Fibroblast of the conjunctiva (primary cell): ENCODE results near the gene APPL2.
A peak's percentile ranks its signal among the peaks of the same experiment; 100 is the strongest.

Experiments used
- DNase-seq: peaks from one replicate; pipeline ENCODE4 v3.0.0-alpha.2; 2010; ENCODE audit warnings: low read depth

APPL2 gene

GRCh38 chr12:105222726-105223351 is 13.1 kb downstream of the APPL2 start:
- DNase-seq = no peak

DNA sequence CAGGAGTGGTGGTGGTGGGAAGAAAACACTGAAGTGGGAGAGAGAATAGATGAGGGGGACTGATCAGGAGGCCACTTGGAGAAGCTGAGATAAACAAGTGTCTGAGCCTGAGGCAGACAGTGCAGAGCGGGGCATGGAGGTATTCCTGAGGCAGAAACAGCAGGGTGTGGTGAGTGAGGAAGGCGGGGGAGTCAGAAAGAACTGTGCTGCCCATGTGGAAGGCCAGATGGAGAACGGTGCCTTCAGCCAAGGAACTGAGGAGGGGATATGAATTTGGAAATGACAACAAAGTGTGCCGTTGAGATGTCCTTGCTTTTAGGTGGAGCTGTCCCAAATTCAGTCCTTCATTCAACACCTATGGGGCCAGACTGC is 13.7 kb downstream of the APPL2 start:
- DNase-seq = no peak

GRCh38 chr12:105221583-105222283 is 14.2 kb downstream of the APPL2 start:
- DNase-seq = no peak

DNA sequence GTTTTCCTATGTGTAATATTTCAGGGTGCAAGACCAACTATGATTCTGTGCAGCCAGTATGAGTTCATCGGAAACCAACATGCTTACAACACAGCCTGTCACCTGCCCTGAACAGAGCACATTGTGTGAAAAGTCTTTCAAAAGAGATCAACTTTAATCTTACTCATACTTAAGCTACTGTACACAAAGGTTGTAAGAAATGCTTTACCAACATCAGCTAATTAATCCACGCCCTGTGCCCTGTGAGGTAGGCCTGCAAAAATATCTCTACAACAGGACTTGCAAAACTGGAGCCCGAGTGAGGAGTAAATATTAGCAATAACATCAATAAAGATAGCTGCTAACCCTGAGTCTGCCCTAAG is 15.1 kb downstream of the APPL2 start:
- no peak for DNase-seq

- DNase-seq = no peak
Measured at GRCh38 chr12:105220150-105220928, 15.6 kb downstream of the APPL2 start.

GRCh38 chr12:105219261-105220028 is 16.5 kb downstream of the APPL2 start:
- no peak for DNase-seq

DNA sequence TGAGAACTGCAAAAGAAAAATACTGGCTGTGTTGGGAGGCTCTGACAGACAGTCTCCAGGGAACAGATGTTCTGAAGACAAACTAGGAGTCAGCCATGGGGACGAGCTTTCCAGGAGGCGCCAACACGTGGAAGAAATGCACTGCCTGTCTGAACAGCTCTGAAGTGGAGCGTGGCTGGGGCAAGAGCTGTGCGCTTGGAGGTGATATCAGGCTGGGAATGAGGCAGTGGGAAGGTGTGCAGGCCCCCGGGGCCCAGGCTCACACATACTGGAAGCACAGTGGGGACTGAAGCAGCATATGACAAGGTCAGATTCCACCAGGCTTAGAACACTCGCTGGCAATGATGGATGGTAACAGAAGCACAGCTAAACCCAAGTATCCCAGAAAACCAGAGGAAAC is 17.5 kb downstream of the APPL2 start:
- no peak for DNase-seq

- DNase-seq = no peak
Measured at GRCh38 chr12:105214670-105215375, 21.2 kb downstream of the APPL2 start.

DNA sequence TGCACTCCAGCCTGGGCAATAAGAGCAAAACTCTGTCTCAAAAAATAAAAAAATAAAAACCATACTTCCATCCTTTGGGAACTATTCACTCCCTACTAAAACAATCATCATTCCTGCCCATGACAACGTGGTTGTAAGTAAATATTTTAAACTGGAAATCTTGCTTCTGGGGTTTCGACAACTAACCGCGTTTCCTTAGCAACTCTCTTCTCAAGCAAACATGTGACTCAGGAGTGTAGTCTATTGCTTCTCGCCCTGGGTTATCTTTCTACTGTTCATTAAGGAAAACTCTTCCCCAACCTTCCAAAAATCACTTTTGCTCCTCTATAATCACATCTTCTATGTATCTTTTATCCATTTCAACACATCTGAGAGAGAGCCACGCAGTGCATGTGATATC is 21.8 kb downstream of the APPL2 start:
- DNase-seq = no peak

- no peak for DNase-seq
Measured at GRCh38 chr12:105212438-105212837, 23.5 kb downstream of the APPL2 start.

DNA sequence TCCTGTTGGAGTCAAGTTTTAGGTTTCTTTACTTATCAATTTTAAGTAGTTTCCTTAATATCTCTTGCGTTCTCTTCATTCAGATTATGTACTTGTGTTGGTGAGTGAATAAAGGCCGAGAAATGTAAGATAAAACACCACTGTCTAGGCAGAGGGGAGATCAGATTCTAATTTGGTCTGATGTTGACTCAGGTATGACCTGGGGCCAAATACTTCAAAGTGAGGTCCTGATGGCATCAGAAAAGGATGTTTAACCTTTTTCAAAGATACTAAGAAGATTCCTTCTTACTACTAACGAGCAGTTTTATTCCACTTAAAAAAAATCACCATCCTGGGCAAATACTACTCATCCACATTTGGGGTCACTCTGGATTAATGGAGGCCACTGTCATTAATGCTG is 26.9 kb downstream of the APPL2 start:
- DNase-seq = no peak

DNA sequence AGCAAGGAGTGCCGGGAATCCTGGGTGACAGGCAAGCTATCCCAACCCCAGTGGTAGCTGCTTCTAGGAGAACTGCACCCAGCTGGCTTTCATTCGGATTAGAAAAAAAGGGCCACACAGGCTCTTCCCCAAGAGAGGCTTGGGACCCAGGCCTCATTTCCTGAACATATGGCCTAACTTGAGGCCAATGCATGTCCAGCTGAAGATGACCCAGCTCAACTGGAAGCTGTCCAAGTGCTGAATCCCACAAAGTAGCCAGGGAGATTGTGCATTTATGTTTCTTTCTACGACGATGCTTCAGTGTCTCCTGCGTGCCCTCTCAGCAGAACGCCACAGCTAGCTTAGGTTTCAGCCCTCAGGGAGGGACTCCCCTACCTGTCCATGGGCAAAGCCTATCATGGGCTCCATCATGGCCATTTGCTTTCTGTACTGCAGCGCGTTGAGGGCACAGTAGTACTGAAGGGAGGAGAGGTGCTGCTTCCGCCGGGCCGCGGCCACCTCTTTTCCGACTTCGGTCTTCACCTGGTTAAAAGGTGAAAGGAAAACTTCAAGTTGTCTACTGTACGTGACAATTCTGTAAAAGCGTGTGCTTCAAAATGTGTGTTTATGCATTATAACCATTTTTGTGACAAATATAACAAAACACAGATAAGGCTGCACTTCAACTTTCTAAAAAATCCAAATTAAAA is 29.1 kb downstream of the APPL2 start:
- DNase-seq = no peak

DNA sequence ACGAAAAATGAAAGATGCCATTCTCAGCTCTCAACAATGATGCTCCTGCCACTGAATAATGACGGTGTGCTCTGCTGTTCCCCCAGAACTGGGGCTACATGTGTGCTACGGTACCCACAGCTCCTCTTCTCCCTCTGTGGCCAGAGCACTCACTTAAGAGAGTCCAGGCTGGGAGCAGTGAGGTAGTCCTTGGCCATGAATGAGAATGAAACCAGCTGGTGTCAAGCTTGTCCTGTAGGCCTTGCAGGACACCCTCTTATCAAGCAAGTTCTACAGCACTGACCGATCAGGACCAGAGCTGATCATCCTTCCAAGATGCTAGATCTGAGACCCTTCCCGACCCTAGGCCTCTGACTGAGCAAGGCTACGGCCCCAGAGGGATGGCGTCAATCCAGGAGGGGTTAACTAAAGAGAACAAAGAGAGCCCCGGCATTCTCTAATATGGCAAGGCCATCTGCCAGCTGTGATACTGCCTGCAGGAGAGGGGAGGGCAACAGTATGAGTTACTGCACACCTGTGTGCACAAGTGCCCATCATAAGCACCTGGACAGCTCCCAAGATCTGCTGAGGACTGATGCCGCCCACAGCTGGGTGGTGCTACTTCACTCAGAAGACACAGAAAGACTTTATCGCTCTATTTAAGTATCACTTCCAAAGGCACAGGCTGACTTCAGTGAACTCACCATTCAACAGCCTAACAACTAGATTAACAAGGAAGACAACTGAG is 30.5 kb downstream of the APPL2 start:
- no peak for DNase-seq

DNA sequence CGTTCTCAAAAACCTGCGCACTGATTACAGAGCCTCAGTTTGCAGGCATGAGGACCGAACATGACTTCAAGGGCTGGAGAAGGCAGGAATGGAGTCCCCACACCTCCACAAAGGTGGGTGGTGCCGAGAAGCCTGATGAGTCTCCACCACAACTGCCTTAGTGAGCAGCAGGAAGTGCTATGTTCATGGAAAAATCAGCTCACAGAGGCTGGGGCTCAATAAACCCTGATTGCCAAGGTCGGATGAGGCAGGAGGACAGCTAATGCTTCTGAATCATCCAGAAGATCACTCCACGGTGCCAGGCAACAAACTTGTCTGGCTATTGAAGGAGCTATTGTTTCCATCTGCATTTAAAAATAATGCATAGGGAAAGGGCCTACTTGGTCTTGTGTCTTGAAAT is 31.1 kb downstream of the APPL2 start:
- DNase-seq = peak; percentile 52

DNA sequence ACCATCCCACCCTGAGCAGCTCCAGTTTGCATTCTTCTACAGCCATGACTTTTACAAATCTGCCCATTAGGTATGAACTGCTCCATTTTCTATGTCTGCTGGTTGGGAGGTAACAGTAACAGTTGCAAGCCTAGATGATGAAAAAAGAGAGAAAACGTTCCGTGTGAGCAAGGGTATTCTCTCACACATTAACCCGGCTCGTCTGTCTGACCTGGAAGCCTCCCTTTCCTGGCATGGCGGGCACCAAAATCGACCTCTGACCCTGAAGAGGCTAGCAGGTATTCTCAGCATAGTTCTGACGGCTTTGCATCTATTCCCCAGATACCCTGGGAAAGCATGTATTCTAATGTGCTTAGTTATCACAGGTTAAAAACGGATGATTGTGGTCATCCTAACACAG is 31.8 kb downstream of the APPL2 start:
- no peak for DNase-seq

DNA sequence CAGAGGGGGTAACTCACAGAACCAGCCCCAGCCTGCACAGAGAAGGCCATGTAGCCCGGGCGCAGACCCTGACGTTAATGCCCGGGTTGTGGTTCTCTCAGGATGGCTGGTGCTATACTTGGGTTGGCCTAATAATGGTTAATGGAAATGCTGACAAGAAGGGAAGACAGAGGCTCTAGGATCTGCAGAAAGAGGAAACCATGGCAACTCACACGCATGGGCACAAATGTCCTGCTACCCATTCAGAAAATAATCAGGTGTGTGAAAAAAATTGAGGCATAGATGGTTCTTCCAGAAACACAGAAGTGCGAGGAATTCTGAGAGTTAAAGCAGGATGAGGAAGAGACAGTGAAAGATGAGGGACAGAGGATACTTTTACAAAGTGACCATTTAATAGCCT is 33.8 kb downstream of the APPL2 start:
- DNase-seq = no peak

- DNase-seq = no peak
Measured at GRCh38 chr12:105201299-105201698, 34.7 kb downstream of the APPL2 start.

GRCh38 chr12:105200385-105200784 is 35.6 kb downstream of the APPL2 start:
- no peak for DNase-seq

GRCh38 chr12:105198961-105199360 is 37.0 kb downstream of the APPL2 start:
- no peak for DNase-seq

- DNase-seq = no peak
Measured at GRCh38 chr12:105196090-105196489, 39.9 kb downstream of the APPL2 start.

DNA sequence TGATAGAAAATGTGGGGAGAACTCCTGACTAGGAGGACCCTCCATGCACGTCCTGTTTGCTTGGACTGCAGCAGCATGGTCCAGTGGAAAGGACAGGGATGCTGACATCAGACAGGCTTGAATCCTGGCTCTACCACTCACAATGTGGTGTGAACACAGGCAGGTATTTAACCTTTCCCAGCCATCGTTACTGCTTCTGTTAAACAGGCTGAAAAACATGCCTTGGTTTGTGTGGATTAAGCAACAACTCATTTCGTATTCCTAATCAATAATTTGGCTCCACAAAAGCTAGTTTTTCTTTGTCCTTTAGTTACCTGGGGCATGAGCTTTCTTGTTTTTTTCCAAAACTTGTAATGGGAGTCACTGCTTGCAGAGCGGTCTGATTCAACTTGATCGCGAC is 41.0 kb downstream of the APPL2 start:
- DNase-seq = no peak
